RWPE2 (cell line): ENCODE measurements around the gene CIDEC.
"Not testable (repeated sequence)": the region's sequence is repeated elsewhere in the genome, so short reads cannot be mapped to it uniquely, and the experiment has no call there.

Experiments
- ATAC-seq: fragments of 200-7000 bp; cut with Tn5 transposase; 3 replicates; pipeline ENCODE4 v1.9.1; 2021; ENCODE audit warnings: low read depth
- DNase-seq: peaks from one replicate; pipeline ENCODE4 v3.0.0-alpha.2; 2020; ENCODE audit warnings: low spot score
- H3K27ac ChIP-seq: fragments of 450-650 bp; 2 replicates; pipeline ENCODE4 v1.5.1; 2017; ENCODE audit warnings: mild to moderate bottlenecking; ENCODE audit not compliant: poor library complexity, severe bottlenecking
- H3K27me3 ChIP-seq: fragments of 250-450 bp; sonication (Bioruptor Pico); 2 replicates; pipeline ENCODE4 v1.5.1; 2021; ENCODE audit warnings: mild to moderate bottlenecking, moderate library complexity; ENCODE audit not compliant: insufficient read depth, poor library complexity, severe bottlenecking
- H3K36me3 ChIP-seq: fragments of 250-450 bp; sonication (Bioruptor Pico); 2 replicates; pipeline ENCODE4 v1.5.1; 2020; ENCODE audit warnings: low read depth, mild to moderate bottlenecking, moderate library complexity
- H3K4me1 ChIP-seq: fragments of 250-450 bp; sonication (Bioruptor Pico); 2 replicates; pipeline ENCODE4 v1.5.1; 2021; ENCODE audit warnings: mild to moderate bottlenecking, moderate library complexity; ENCODE audit not compliant: insufficient read depth, poor library complexity, severe bottlenecking
- H3K4me3 ChIP-seq: fragments of 250-450 bp; sonication (Bioruptor Pico); 2 replicates; pipeline ENCODE4 v1.5.1; 2021; ENCODE audit warnings: mild to moderate bottlenecking, moderate library complexity; ENCODE audit not compliant: severe bottlenecking
- H3K9me3 ChIP-seq: fragments of 250-450 bp; sonication (Bioruptor Pico); 2 replicates; pipeline ENCODE4 v1.5.1; 2021; ENCODE audit warnings: mild to moderate bottlenecking, moderate library complexity; ENCODE audit not compliant: severe bottlenecking
- TF ChIP-seq, protein P1 (sequence below): fragments of 450-650 bp; IDR thresholded peaks from one replicate; pipeline ENCODE4 v1.5.1; 2017; ENCODE audit warnings: mild to moderate bottlenecking, moderate library complexity; ENCODE audit not compliant: poor library complexity, severe bottlenecking

Gene CIDEC

DNA sequence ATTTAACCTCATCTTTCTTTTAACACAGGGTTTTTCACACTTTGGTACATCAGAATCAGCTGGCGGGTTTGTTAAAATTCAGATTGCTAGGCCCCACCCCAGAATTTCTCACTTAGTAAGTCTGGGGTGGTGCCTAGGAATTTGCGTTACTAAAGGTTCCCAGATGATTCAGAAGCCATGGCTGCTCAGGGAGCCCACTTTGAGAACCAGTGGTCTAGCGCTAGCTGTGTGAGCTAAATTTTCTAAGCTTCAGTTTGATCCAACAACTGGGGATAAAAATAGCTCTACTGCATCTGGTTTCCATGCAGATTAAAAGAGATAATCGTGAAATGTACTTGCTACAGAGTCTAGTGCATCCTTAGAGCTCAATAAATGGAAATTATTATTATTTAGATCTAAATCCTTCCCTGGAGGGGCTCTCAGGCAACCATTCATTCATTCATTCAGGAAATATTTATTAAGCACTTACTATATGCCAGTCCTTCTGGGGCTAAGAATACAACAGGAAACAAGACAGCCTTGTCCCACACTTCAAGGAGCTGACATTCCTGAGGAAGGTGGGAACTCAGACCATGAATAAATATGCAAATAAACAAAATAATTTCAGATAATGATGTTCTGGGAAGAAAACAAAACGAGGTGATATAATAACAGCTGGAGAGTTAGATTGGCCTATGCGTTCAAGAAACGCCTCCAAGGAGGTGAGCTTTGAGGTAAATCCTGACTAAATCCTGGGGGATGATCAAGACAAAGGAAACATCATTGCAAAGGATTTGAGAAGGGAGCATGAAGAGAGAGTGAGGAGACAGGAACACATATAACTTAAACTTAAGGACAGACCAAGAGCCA lies 3.9 kb upstream of the CIDEC start:
- TF ChIP-seq, protein P1, sequence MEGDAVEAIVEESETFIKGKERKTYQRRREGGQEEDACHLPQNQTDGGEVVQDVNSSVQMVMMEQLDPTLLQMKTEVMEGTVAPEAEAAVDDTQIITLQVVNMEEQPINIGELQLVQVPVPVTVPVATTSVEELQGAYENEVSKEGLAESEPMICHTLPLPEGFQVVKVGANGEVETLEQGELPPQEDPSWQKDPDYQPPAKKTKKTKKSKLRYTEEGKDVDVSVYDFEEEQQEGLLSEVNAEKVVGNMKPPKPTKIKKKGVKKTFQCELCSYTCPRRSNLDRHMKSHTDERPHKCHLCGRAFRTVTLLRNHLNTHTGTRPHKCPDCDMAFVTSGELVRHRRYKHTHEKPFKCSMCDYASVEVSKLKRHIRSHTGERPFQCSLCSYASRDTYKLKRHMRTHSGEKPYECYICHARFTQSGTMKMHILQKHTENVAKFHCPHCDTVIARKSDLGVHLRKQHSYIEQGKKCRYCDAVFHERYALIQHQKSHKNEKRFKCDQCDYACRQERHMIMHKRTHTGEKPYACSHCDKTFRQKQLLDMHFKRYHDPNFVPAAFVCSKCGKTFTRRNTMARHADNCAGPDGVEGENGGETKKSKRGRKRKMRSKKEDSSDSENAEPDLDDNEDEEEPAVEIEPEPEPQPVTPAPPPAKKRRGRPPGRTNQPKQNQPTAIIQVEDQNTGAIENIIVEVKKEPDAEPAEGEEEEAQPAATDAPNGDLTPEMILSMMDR = no peak
- Histone ChIP-seq H3K36me3 (no peaks in the 10 kb centered on the region), H3K9me3 (no peaks in the 10 kb centered on the region), H3K4me3 (no peak overlapping the region), H3K4me1 (peaks cover 17% of the 10 kb centered on the region), H3K27me3 (no peaks in the 10 kb centered on the region), H3K27ac (peak overlapping the region; percentile 98)
- ATAC-seq (peak; percentile 9; the same call in 1 of the 3 replicates), DNase-seq (no peak)

DNA sequence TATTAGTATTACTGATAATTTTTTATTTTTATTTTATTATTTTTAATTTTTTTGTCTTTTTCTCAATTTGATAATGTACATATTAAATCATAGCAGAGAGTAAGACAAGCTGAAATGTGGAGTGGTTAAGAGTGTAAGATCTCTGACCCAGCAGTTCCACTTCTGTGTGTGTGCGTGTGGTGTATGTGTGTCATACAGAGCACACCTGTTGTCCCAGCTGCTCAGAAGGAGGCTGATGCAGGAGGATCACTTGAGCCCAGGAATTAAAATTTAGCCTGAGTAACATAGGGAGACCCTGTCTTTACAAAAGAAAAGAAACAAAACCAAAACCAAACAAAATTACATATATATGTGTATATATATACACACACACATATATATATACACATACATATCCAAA lies 1.4 kb upstream of the CIDEC start:
- DNase-seq = no peak
- no peak overlapping the region for H3K27ac ChIP-seq
- no peaks in the 10 kb centered on the region for H3K27me3 ChIP-seq
- H3K36me3 ChIP-seq = no peaks in the 10 kb centered on the region
- no peaks in the 10 kb centered on the region for H3K9me3 ChIP-seq
- TF ChIP-seq, protein P1 = no peak
- H3K4me1 ChIP-seq = peaks cover 17% of the 10 kb centered on the region
- no peak for ATAC-seq
- H3K4me3 ChIP-seq = no peak overlapping the region

DNA sequence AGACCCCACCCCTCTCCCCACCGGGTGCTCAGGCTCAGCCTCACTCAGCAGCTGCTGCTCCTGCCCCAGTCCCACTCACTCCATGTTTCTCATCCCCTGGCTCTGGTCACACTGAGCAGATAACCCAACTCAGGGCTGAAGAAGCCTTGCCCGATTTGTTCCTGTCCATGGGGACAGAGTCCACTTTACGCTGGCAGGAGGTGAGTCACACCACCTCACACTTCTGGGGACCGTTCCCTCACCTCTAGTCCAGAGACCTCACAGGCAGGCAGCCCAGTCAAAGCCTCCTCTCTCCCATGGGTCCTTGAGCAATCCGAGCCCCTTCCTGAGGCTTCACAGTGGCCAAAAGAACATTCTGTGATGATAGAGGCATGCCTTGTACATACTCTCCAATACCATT lies 1.4 kb downstream of the CIDEC start:
- Histone ChIP-seq H3K27ac (no peak overlapping the region), H3K36me3 (no peaks in the 10 kb centered on the region), H3K4me1 (peaks cover 3% of the 10 kb centered on the region), H3K27me3 (no peaks in the 10 kb centered on the region), H3K4me3 (no peak overlapping the region), H3K9me3 (no peaks in the 10 kb centered on the region)
- DNase-seq (no peak), ATAC-seq (no peak)
- TF ChIP-seq, protein P1 = no peak

DNA sequence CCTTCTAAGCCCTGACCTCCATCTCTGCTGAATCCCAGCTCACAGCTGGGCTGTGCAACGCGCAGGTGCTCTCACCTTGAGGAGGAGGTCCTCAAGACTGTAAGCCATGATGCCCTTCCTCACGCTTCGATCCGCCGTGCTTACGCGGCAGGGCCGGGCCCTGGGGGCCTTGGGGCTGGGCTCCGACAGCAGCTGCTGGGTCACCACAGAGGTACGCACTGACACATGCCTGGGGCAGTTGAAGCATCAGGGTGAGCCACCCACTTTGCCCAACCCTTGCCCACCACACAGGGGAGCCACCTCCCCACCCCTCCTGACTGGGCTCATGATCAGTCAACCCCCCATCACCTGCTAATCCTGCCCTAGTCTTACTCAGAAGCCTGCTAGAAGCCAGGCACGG lies 3.1 kb downstream of the CIDEC start:
- ATAC-seq (0 out of 3 replicates have a peak, but pooled peaks have one; percentile 35), DNase-seq (no peak)
- Histone ChIP-seq H3K4me3 (no peak overlapping the region), H3K36me3 (no peaks in the 10 kb centered on the region), H3K4me1 (no peaks in the 10 kb centered on the region), H3K9me3 (no peaks in the 10 kb centered on the region), H3K27ac (no peak overlapping the region), H3K27me3 (no peaks in the 10 kb centered on the region)
- TF ChIP-seq, protein P1 = no peak

DNA sequence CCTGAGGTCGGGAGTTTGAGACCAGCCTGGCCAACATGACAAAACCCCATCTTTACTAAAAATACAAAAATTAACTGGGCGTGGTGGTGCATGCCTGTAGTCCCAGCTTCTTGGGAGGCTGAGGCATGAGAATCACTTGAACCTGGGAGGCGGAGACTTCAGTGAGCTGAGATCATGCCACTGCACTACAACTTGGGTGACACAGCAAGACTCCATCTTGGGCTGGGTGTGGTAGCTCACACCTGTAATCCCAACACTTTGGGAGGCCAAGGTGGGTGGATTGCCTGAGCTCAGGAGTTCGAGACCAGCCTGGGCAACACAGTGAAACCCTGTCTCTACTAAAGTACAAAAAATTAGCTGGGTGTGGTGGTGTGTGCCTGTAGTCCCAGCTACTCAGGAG lies 3.8 kb downstream of the CIDEC start:
- not testable (repeated sequence) for H3K4me3 ChIP-seq, DNase-seq, H3K36me3 ChIP-seq, H3K9me3 ChIP-seq, H3K4me1 ChIP-seq, H3K27ac ChIP-seq, H3K27me3 ChIP-seq, ATAC-seq
